SK-N-SH treated with all-trans-retinoic acid at 6 μM for 48 hours (cell line): Measurements from ENCODE around the gene CD274.

Source experiments
- ATAC-seq: fragments of 200-7000 bp; cut with Tn5 transposase; 3 replicates; pipeline ENCODE4 v1.9.1; 2020; ENCODE audit warnings: mild to moderate bottlenecking, moderate library complexity
- ARNTL ChIP-seq: fragments of 450-650 bp; formaldehyde crosslinking; IDR thresholded peaks from 2 replicates; pipeline ENCODE4 v1.5.0; 2020; ENCODE audit warnings: low read depth, mild to moderate bottlenecking, moderate library complexity, borderline replicate concordance
- BACH2 ChIP-seq: fragments of 250-450 bp; sonication (Bioruptor Pico); IDR thresholded peaks from 2 replicates; pipeline ENCODE4 v1.9.0; 2021; ENCODE audit warnings: mild to moderate bottlenecking, borderline replicate concordance
- CSDC2 ChIP-seq: fragments of 250-450 bp; sonication (Bioruptor Pico); IDR thresholded peaks from 2 replicates; pipeline ENCODE4 v1.5.0; 2020; ENCODE audit warnings: mild to moderate bottlenecking, moderate library complexity
- CSRNP3 ChIP-seq: fragments of 250-450 bp; sonication (Bioruptor Pico); IDR thresholded peaks from 2 replicates; pipeline ENCODE4 v1.5.1; 2021; ENCODE audit warnings: mild to moderate bottlenecking, moderate library complexity
- ESRRG ChIP-seq: fragments of 250-450 bp; sonication (Bioruptor Pico); IDR thresholded peaks from 2 replicates; pipeline ENCODE4 v1.6.1; 2021; ENCODE audit warnings: mild to moderate bottlenecking
- GLIS3 ChIP-seq: fragments of 250-450 bp; sonication (Bioruptor Pico); IDR thresholded peaks from 2 replicates; pipeline ENCODE4 v1.5.0; 2020; ENCODE audit warnings: mild to moderate bottlenecking, moderate library complexity
- ISL1 ChIP-seq: fragments of 250-450 bp; sonication (Bioruptor Pico); IDR thresholded peaks from 2 replicates; pipeline ENCODE4 v2.1.2; 2022; ENCODE audit warnings: mild to moderate bottlenecking, moderate library complexity
- OSR1 ChIP-seq: fragments of 250-450 bp; sonication (Bioruptor Pico); IDR thresholded peaks from 2 replicates; pipeline ENCODE4 v1.8.0; 2022; ENCODE audit warnings: moderate library complexity, mild to moderate bottlenecking, inconsistent platforms
- PATZ1 ChIP-seq: fragments of 250-450 bp; sonication (Bioruptor Pico); IDR thresholded peaks from 2 replicates; pipeline ENCODE4 v1.8.0; 2020; ENCODE audit warnings: mild to moderate bottlenecking, moderate library complexity, borderline replicate concordance
- POU6F1 ChIP-seq: fragments of 250-450 bp; sonication (Bioruptor Pico); IDR thresholded peaks from 2 replicates; pipeline ENCODE4 v1.8.0; 2021; ENCODE audit warnings: low read depth, mild to moderate bottlenecking, moderate library complexity, borderline replicate concordance
- PPARA ChIP-seq: fragments of 250-450 bp; sonication (Bioruptor Pico); IDR thresholded peaks from 2 replicates; pipeline ENCODE4 v1.5.0; 2020; ENCODE audit warnings: mild to moderate bottlenecking, borderline replicate concordance
- TCF4 ChIP-seq: fragments of 250-450 bp; sonication (Bioruptor Pico); IDR thresholded peaks from 2 replicates; pipeline ENCODE4 v1.8.0; 2021; ENCODE audit warnings: mild to moderate bottlenecking, moderate library complexity, borderline replicate concordance
- TOX ChIP-seq: fragments of 250-450 bp; sonication (Bioruptor Pico); IDR thresholded peaks from 2 replicates; pipeline ENCODE4 v1.8.0; 2021; ENCODE audit warnings: mild to moderate bottlenecking, moderate library complexity, borderline replicate concordance
- TSHZ2 ChIP-seq: fragments of 250-450 bp; sonication (Bioruptor Pico); IDR thresholded peaks from 2 replicates; pipeline ENCODE4 v1.5.0; 2020; ENCODE audit warnings: mild to moderate bottlenecking, moderate library complexity
- ZFP30 ChIP-seq: fragments of 450-650 bp; formaldehyde crosslinking; IDR thresholded peaks from 2 replicates; pipeline ENCODE4 v1.5.0; 2022; ENCODE audit warnings: mild to moderate bottlenecking, moderate library complexity
- ZNF70 ChIP-seq: fragments of 450-650 bp; formaldehyde crosslinking; IDR thresholded peaks from 2 replicates; pipeline ENCODE4 v1.5.0; 2020; ENCODE audit warnings: mild to moderate bottlenecking, moderate library complexity
- ZNF8 ChIP-seq: fragments of 450-650 bp; formaldehyde crosslinking; IDR thresholded peaks from 2 replicates; pipeline ENCODE4 v1.5.0; 2020; ENCODE audit warnings: mild to moderate bottlenecking, moderate library complexity

CD274 gene

GRCh38 chr9:5486988-5487387, 36.6 kb downstream of the CD274 start:
- ATAC-seq, result no peak
- TF ChIP-seq BACH2, result no peak
- TF ChIP-seq PATZ1 (CRISPR knock-in tag), result no peak
- no peak for TF ChIP-seq TCF4 (CRISPR knock-in tag)
- TF ChIP-seq POU6F1, result no peak
- TF ChIP-seq GLIS3 (CRISPR knock-in tag), result no peak

- TF ChIP-seq BACH2 (no peak), ZNF8 (CRISPR knock-in tag) (no peak), ISL1 (CRISPR knock-in tag) (no peak), CSRNP3 (CRISPR knock-in tag) (no peak), PPARA (CRISPR knock-in tag) (no peak), ZFP30 (CRISPR knock-in tag) (no peak), ARNTL (CRISPR knock-in tag) (no peak), ZNF70 (CRISPR knock-in tag) (no peak), TCF4 (CRISPR knock-in tag) (no peak), CSDC2 (CRISPR knock-in tag) (no peak), GLIS3 (CRISPR knock-in tag) (no peak), ESRRG (CRISPR knock-in tag) (no peak), TSHZ2 (CRISPR knock-in tag) (no peak), OSR1 (CRISPR knock-in tag) (no peak)
- no peak for ATAC-seq
These were observed 38.1 kb downstream of the CD274 start for GRCh38 chr9:5488221-5489008.

GRCh38 chr9:5489630-5490490, 39.5 kb downstream of the CD274 start:
- TF ChIP-seq TCF4 (CRISPR knock-in tag) (no peak), TOX (CRISPR knock-in tag) (no peak), PATZ1 (CRISPR knock-in tag) (no peak), TSHZ2 (CRISPR knock-in tag) (no peak)
- ATAC-seq, result no peak
